GM21529 (cell line): ENCODE measurements around the gene HECW1.
"Not testable (repeated sequence)": the region's sequence is repeated elsewhere in the genome, so short reads cannot be mapped to it uniquely, and the experiment has no call there.

Source experiments
- ATAC-seq: cut with Tn5 transposase; IDR thresholded peaks from one replicate; pipeline ENCODE4 v1.9.1; 2021; ENCODE audit not compliant: unreplicated experiment

Gene HECW1

DNA sequence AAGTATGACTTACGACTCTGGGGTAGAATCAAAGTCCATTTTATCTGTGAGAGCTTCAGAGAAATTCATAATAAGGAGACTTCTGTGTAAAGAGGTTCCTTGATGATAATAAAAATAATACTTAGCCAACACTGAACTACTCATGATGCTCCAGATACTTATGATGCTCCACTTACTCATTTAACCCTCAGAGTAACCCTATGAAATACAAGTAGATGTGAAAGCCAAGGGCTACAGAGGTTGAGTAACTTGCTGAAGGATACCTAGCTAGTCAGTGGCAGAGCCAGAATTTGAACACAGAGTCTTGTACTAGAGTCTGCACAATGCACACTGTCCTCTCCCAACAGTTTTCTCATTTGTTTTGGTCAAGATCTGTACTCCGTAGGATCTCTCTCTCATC, 89.5 kb downstream of the HECW1 start:
- no peak for ATAC-seq

DNA sequence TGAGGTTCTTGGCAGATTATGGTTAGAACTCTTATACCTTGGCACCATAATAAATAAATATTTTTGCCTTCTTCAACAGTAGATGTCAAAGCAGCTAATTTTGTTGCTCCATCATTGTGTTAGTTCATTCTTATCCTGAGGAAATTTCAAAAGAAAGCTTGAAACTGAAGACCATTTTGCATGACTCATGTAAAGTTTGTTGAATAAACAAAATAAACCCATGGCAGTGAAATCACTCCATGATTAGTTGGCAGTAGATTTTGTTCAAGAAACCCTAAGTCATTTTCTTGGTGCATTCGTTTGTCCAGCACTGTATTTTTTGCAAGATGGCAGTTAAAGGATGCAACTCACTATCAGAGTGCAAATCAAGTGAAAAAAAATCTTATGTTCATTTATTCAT, 91.6 kb downstream of the HECW1 start:
- ATAC-seq, result no peak

DNA sequence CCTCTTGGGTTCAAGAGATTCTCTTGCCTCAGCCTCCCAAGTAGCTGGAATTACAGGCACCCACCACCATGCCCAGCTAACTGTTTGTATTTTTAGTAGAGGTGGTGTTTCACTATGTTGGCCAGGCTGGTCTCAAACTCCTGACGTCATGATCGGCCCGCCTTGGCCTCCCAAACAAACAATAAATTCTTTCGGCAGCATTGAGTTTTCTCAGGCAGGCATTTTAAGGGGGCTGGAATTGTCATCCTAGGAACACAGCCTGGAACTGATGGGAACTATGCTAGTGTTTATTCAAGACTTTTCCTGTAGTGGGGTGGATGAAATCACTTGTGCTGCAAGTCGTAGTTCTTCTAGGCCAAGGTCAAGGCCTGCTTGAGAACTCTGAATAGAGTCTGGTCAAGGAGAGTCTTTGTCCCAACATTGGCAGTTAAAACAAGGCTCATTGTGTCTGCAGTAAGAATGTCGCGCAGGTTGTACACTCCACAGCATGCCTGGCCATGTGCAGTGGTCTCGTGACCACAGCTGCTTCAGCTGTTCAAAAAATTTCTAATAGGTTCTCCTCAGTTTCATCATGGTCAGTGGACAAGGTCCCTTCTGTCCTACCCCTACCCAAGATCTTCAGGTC, 92.8 kb downstream of the HECW1 start:
- ATAC-seq, result no peak

DNA sequence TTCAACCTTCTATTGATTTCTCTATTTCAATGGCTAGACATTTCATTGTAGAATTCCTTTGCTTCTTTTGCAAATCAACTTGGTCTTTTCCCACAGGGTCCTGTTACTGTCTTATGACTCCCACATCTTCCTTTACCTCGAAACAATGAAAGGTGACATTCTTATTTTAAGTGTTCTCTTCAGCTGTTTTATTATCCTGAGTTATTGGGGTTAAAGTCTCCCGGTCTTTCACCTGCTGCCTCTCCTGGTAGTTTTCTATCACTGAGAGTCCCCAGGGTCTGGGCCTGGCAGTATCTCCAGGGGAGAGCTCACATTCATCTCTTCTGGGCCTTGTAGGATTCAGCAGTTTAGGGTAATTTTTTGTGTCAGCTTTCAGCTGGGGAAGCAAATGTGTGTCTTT, 95.8 kb downstream of the HECW1 start:
- ATAC-seq, result no peak

DNA sequence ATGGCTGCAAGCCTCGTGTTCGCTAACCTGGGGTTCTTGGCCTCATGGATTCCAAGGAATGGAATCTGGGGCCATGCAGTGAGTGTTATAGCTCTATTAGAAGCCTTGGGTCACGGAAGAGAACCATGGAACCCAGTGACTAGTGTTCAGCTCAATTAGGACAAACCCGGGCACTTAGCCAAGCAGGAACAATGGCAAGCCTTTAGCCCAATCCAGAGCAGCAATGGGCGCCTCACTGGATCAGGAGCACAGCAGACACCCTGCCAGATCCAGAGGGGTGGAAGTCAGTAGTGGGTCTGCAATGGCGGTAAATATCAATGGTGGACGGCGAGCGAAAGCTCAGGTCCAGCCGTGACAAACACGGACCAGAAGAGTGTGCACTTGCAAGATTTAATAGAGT, 98.1 kb downstream of the HECW1 start:
- not testable (repeated sequence) for ATAC-seq

DNA sequence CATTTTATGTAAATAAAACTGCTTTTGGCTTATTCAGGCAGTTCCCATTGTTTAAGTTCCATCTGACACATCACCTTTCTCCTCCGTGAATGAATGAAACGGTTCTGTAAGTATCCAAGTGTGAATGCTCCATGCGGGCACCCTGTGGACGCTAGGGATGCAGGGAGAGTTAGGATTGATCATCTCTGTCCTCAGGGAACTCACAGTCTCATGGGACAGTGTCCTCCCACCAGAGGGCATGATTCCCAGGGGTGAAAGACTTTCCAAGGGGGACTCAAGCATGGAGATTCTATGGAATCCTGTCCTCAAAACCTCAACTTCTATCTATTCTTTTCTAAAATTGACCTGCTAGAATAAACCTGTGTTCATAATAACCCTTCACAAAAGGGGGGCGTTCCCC, 98.8 kb downstream of the HECW1 start:
- no peak for ATAC-seq

DNA sequence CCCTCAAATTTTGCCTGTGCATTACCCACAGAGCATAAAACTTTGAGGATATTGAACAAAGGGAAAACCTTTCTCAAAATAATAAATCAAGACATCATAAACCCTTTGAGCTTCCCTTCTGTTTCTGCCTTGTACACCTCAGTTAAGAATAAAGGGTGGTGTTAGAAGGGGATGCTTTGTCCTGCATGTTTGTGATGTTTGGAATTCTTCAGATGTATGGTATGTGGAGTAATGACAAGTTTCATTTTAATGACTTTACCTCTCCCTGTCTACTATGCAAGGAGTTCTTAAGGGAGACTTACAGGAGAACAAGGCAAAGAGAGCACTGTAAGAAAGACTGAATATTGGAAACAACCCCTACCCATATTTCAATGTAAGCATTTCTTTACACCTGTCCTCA, 99.2 kb downstream of the HECW1 start:
- no peak for ATAC-seq

DNA sequence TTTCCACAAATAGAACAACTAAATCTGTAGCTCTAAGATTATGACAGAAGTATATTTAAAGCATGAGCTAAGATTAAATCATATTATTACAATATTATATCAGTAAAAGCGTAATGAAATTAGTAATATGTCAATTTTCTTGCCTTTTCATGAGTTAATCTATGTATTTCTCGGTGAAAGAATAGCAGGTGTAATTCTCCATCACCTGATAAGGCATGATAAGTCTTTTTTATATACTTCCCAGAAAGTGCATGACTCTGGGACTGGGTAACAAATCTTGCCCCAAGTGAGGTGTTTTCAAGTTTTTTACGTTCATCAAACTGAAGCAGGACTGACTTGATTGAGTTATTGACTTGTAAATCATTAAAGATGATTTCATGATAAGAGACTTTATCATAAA, 100.5 kb downstream of the HECW1 start:
- ATAC-seq, result no peak

DNA sequence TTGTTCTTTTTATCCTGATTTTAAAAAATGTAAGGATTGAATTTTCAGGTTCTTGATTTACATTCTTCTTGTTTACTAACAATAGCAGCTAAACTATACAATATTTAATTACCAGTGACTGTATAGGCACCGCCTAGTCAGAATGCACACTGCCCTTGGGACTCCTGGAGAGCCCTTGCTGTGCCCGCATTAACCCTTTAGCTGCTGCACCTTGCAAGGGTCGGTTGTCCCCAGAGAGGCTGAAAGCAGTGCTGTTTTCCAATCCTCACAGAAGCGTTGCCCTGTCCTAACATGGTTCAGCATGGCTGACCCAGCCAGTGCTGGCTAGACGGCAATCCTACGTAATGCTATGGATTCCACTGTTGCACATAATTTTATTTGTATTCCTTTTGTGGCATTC, 102.6 kb downstream of the HECW1 start:
- no peak for ATAC-seq

DNA sequence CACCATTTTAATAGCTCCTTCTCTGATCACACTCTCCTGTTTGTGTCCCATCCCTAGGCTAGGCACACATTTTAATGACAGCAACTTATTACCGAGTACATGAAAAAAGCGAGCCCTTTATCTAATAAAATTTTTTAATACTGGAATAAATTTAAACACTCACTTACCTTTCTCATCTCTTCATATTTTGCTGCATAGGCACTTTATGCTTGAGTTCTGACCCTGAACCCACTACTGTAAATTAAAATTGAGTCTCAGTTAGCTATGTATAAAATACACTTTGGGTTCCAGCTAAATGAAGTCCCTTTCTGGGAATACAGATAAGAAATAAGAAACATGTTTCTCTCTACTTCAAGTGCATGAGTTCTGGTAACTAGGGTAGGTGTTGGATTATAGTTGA, 104.6 kb downstream of the HECW1 start:
- ATAC-seq, result no peak

DNA sequence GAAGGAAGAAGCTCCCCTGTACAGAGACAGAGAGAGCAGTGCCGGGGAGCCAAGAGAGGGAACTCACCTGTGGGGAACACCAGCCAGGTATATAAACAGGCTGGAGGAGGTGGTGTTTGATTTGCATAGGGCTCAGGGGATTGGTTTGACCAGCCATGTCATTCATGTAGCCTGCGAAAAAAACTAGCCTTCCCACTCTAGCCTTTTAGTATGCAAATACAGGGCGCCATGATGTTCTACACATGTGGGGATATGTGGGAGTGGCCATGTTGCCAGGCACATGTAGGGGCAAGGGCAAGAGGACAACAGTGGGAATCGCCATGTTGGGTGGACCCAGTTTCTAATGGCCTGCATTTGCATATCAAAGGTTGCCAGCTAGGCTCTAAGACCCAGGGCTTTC, 106.5 kb downstream of the HECW1 start:
- ATAC-seq, result not testable (repeated sequence)

DNA sequence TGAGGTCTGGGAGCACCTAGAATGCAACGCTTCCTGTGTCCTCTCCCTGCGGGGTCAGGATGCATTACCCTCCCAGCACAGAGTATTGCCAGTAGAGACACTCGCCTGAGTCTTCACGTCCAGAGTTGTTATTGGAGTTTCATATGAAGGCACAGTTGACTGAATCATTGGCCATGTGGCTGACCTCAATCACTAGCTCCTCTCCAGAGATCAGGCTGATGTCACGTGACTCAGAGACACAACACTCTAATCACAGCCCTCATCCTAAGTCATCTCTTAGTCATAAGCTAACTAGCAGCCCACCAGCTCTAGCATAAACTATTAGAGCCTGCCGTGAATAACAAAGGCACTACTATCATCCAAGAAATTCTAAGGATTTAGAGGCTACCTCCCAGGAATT, 107.8 kb downstream of the HECW1 start:
- no peak for ATAC-seq

DNA sequence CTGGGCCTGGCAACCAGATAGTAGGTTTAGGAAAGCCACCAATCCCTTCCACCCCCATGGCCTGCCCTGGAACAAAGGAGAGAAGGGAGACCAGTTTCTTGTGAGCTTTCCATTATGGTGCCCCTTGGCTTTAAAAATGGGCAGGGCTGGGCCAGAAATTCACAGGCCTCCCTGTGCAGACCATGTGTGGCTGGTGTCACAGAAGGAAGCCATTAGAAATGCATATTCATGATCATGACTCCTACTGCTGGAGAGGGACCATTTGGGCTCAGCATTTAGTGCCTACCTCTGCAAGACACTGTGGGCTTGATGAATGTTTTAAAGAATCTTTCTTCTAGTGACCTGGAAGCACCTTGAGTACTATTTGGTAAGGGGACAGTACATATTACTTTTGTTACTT, 108.3 kb downstream of the HECW1 start:
- no peak for ATAC-seq

DNA sequence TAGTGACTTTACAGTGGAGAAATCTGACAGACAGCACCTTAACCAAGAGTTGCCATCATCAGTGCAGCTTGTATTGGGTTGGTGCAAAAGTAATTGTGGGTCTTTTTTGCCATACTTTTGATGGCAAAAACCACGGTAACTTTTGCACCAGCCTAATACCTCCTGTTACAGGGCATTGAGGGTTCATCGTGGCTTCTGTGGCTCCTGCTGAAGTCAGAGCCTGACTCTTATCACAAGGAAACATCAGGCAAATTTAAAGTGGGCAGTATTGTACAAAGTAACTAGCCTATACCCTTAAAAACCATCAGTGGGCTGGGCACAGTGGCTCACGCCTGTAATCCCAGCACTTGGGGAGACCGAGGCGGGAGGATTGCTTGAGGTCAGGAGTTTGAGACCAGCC, 117.4 kb downstream of the HECW1 start:
- no peak for ATAC-seq

DNA sequence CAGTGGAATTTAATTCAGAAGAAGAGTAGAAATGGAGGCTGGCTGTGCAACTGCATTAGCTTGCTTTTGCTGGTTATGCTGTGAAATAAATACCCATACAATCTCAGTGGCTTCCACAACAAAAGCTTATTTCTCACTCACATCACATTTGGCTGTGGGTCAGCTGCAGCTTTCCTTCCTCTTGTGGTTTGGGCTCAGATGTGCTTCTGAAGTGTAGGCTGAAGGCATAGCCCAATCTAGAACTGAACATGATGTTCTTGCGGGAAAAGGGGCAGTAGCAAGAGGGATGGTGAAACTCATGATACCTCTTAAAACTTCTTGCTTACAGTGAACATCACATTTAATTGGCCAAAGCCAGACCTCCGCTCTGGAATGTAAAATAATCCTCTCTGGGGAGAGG, 119.9 kb downstream of the HECW1 start:
- ATAC-seq, result no peak

DNA sequence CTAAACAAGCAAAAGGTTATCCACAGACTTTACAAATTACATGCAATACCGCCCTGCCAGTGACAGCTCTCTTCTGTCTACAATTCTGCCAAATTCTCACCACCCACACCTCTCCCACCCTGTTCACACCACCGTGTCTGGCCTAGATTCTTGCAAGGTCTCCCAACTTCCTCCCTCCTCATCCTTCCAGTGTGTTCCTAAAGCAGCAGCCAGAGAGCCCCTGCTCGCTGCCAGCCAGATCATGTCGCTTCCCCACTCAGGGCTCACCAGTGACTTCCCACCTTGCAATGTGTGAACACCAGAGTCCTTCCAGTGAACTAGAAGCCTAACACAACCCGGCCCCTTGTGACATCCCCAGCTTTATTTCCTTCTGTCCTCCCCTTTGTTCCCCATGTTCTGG, 121.6 kb downstream of the HECW1 start:
- no peak for ATAC-seq

DNA sequence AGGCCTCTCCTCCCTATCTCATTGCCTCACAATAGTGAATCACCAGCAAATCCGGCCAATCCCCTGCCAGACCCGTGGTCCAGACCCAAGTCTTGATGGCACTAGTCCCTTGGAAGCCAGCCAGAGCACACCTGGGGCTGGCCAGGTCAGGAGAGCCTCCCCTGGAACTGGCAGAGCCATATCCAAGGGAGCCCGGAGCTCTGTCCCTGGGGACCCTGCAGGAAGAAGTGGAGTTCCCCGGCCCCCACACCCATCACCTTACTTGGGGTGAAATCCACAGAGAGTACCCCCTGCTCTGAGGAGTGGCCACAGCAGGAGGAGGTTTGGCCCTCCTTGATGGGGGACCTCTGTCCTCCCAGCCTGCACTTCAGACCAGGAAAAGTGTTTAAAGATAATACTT, 122.5 kb downstream of the HECW1 start:
- no peak for ATAC-seq

DNA sequence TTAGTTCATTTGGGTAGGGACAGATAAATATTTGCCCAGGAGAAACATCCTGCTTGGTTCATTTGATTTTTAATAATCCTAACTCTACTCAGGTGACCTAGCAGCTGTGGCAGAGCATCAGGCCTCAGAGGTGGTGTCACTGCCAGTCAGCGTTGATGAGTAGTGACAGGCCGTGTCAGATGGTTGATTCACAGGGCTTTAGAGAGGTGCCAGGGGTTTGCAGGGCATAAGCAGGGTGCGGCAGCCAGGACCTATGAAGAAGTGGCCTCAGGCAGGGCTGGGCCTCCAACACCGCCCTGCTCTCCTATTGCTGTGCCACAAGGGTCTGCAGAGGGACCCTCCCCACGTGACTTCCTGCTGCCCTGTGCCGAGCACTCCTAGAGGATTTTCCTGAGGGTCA, 128.1 kb downstream of the HECW1 start:
- no peak for ATAC-seq

DNA sequence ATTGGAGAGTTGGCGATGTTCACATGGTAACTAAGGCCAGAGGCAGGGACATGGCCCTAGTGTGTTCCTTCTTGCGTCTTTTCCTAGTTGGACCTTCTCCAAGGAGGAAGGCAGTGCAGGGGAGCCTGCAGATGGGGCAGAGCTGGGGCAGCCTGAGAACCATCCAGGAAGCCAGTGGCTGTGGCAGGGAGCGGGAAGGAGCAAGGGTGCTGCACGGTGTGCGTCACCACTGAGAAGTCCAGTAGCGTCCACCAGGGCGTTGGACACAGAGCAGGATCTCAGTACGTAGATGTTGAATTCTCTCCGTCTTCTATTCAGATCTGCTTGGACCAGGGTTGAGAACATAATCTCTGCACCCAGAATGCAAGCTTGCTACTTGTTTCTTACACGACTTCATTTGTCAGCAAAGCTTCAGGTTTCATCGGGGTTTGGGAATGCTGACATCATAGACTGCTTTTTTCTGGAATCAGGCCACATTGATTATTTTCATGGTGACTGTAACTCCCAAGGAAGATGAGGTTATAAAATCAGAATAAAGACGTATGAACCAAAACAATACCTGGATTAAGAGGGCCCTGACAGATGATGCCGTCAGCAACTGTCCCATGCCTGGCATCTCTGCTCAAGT, 130.3 kb downstream of the HECW1 start:
- ATAC-seq, result no peak

DNA sequence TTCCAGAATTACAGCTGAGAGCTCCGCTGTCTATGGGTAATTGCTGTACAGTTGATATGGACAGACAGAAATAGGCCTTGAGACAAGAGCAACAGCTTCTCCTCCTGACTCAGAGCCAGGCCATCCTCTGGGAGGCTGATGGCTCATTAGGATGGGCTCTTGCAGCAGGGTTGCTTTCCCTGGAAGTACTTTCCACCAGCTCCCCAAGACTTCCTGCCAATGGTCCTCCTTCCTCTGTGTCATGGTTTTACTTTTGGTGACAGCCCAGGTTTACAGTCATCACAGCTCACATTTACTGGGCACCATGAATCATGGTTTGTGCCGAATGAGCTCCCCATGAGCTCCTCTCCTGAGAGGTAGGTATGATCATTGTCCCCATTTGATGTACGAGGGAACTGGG, 131.8 kb downstream of the HECW1 start:
- ATAC-seq, result no peak

DNA sequence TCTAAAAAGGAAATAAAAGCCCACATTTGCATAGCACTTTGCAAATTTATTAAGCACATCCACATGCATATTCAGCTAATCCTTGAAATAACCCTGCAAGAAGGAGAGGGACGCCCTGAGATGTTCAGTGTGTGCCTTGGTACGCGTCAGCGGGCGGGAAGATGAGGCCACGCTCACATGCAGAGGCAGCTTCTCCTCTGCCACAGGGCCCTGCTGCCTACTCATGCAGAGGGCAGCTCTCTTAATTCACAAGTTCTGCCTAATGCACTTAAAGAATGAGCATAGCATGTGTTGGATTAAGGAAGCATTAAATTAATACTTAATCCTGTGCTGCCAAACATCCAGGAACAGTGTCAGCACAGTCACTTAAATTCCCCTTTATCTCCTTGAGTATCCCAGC, 132.3 kb downstream of the HECW1 start:
- no peak for ATAC-seq

DNA sequence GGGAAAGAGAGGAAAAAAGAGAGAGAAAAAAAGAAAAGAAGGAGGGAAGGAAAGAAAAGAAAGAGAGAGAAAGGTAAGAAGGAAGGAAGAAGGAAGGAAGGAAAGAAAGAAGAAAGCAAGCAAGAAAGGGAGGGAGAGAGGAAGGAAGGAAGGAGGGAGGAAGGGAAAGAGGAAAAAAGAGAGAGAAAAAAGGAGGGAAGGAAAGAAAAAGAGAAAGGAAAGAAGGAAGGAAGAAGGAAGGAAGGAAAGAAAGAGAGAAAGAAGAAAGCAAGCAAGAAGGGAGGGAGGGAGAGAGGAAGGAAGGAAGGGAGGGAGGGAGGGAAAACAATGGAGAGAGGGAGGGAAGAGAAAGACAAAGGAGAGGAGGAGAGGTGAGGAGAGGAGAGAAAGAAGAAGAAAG, 135.3 kb downstream of the HECW1 start:
- no peak for ATAC-seq

DNA sequence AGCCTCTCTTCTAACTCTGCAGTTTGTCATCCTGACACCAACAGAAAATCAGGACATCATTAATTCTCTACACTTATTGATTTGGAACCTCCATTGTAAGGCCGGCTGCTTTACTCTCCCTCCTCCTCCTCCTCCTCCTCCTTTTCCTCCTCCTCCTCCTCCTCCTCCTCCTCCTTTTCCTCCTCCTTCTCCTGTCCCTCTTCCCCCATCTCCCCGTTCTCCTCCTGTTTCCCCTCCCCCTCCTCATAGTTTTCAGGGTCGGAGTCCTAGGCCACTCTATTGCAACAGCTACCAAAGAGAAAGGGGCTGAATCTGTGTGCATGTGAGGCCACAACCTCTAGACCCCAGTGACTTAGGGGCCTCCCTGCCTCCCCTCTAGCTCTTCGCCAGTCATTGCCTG, 136.1 kb downstream of the HECW1 start:
- no peak for ATAC-seq
